Astrocyte of the cerebellum (primary cell): ENCODE data around the gene CLEC4A.
"Not testable (repeated sequence)": the region's sequence is repeated elsewhere in the genome, so short reads cannot be mapped to it uniquely, and the experiment has no call there.

Experiments
- DNase-seq: peaks from one replicate; pipeline ENCODE4 v3.0.0-alpha.2; 2011; ENCODE audit warnings: low read depth
- H3K4me3 ChIP-seq: 2 replicates; pipeline ENCODE4 v1.5.1; 2011; ENCODE audit warnings: mild to moderate bottlenecking, low read depth, low read length, moderate library complexity
- CTCF ChIP-seq: IDR thresholded peaks from 2 replicates; pipeline ENCODE4 v1.5.1; 2012; ENCODE audit warnings: low read length, low read depth, moderate library complexity, mild to moderate bottlenecking; ENCODE audit errors: missing control alignments
- in situ Hi-C: cut with HindIII; loops from 2 replicates; pipeline ENCODE4 v1.10.0; 2017; ENCODE audit warnings: low sequenced_read_pairs

CLEC4A gene

GRCh38 chr12:8157484-8158198, 34.2 kb downstream of the CLEC4A start:
- in situ Hi-C loops = no loop called here
- TF ChIP-seq CTCF = no peak
- H3K4me3 ChIP-seq = no peak overlapping the region
- no peak for DNase-seq

- in situ Hi-C loops, DNase-seq, H3K4me3 ChIP-seq: not testable (repeated sequence)
Measured at GRCh38 chr12:8172911-8173310, 49.5 kb downstream of the CLEC4A start.

GRCh38 chr12:8179989-8180585, 56.7 kb downstream of the CLEC4A start:
- in situ Hi-C loops = loop anchor here (25.0 kb wide), 1 partner anchor 93 kb away; the partner anchor contains the start of gene NECAP1

GRCh38 chr12:8181271-8181670, 57.9 kb downstream of the CLEC4A start:
- not testable (repeated sequence) for DNase-seq, H3K4me3 ChIP-seq
- in situ Hi-C loops = loop anchor here (25.0 kb wide), 1 partner anchor 94 kb away; the partner anchor contains the start of gene NECAP1

More at GRCh38 chr12:8179989-8180585, 56.7 kb downstream of the CLEC4A start:
- peak; percentile 60 for DNase-seq
- peak; percentile 68 for TF ChIP-seq CTCF
- H3K4me3 ChIP-seq = peak overlapping the region; percentile 52

GRCh38 chr12:8182923-8183322, 59.5 kb downstream of the CLEC4A start:
- in situ Hi-C loops = loop anchor here (25.0 kb wide), 1 partner anchor 96 kb away; the partner anchor contains the start of gene NECAP1
- H3K4me3 ChIP-seq, DNase-seq: not testable (repeated sequence)

- DNase-seq, H3K4me3 ChIP-seq: not testable (repeated sequence)
- in situ Hi-C loops = loop anchor here (25.0 kb wide), 1 partner anchor 96 kb away; the partner anchor contains the start of gene NECAP1
Measured at GRCh38 chr12:8183346-8183745, 59.9 kb downstream of the CLEC4A start.

- in situ Hi-C loops = loop anchor here (25.0 kb wide), 1 partner anchor 97 kb away; the partner anchor contains the start of gene NECAP1
- H3K4me3 ChIP-seq, DNase-seq: not testable (repeated sequence)
Measured at GRCh38 chr12:8184206-8184605, 60.8 kb downstream of the CLEC4A start.

- DNase-seq, H3K4me3 ChIP-seq: not testable (repeated sequence)
- in situ Hi-C loops = loop anchor here (25.0 kb wide), 1 partner anchor 101 kb away; the partner anchor contains the start of gene NECAP1
Measured at GRCh38 chr12:8188088-8188487, 64.7 kb downstream of the CLEC4A start.
